ELR (cell line): ENCODE results near the gene MAMDC4.
"Not testable (repeated sequence)": the region's sequence is repeated elsewhere in the genome, so short reads cannot be mapped to it uniquely, and the experiment has no call there.

Experiments used
- DNase-seq: peaks from one replicate; pipeline ENCODE4 v3.0.0-alpha.2; 2015; ENCODE audit warnings: low read depth

MAMDC4 gene

DNA sequence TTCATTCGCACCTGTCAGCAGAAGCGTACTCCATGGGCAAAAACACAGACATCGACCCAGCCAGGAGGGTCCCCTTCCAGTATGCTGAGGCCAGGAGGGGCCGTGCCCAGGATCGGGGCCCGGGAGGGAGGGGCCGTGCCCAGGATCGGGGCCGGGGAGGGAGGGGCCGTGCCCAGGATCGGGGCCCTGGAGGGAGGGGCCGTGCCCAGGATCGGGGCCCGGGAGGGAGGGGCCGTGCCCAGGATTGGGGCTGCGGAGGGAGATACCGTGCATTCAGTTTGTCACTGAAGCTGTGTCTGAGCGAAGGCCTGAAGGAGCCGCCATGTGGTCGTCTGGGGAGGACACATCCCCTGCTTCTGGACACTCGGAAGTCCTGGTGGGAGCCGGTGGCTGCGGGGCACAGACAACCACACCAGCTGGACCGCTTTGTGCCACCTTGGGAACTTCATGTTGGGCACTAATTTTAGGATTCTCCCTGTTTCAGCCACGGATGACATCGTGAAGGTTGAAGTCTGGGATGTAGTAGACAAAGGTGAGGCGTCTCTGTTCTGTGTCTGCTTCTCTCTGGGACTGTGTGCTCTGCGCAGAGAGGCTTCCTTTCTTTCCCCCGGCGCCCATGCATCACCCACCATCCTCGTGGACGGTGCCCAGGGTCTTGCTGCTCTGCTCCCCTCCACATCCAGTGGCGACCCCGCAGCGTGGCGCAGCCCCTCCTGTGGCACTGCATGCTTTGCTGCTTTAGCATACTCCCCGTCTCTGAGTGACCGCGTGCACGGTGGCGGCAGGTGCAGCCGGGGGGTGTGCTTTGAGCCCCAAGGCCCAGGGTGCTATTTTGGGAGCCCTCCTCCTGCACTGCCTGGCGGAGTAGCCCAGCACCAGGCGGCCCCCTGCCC, 26.6 kb upstream of the MAMDC4 start:
- DNase-seq = no peak

DNA sequence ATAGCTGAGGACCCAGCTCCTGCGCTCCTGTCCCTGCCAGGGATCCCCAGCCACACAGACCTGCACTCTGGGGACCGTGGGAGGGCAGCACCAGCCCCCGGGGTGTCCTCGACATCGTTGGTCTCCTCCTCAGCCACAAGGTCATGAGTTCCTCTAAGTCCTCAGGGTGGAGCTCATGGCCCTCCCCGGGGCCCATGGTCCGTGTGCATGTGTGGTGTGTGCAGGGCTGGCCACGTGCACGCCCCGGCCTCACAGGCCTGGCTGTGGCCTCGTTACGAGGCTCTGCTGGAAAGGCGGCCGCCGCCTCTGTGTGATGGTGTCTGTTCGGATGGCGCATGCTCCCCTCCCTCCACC, 26.0 kb upstream of the MAMDC4 start:
- no peak for DNase-seq

DNA sequence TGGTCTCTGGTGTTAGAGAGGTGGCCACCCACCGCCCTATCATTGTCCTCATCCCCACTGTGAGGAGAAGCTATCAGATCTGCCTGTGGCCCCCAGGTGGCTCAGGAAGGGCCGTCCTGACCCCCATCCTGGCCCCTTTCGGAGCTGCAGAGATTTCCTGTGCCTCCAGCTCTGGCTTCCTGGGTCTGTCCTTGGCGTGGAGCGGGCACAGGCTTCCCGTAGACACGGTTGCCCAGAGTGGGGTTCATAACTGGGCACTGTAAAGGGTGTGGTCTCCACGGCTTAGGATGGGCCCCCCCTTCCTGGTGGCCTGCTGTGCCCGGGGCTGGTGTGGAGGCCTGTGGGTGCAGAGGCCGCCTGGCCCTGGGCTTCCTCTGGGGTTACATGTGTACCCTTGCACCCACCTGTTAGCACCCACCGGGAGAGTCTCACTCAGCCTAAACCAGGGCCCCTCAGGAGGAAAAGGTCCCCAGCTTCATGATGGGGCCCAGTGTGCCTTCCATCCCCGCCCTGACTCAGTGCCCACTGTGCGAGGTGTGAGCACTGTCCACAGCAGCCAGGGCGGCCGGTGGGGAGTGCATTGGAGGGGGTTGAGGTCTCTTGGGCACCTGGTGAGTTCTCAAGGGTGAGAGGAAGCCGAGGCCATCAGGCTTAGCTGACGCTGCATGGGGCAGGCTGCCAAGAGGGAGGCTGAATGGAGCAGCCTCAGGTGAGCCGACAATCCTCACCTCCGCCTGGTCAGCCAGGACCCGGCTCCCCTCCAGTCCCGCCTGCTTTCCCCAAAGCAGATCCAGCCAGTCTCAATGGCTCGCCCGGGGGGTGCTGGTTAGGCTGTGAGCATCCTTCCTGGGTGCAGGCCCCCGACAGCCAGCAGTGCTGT, 25.2 kb upstream of the MAMDC4 start:
- DNase-seq = no peak

DNA sequence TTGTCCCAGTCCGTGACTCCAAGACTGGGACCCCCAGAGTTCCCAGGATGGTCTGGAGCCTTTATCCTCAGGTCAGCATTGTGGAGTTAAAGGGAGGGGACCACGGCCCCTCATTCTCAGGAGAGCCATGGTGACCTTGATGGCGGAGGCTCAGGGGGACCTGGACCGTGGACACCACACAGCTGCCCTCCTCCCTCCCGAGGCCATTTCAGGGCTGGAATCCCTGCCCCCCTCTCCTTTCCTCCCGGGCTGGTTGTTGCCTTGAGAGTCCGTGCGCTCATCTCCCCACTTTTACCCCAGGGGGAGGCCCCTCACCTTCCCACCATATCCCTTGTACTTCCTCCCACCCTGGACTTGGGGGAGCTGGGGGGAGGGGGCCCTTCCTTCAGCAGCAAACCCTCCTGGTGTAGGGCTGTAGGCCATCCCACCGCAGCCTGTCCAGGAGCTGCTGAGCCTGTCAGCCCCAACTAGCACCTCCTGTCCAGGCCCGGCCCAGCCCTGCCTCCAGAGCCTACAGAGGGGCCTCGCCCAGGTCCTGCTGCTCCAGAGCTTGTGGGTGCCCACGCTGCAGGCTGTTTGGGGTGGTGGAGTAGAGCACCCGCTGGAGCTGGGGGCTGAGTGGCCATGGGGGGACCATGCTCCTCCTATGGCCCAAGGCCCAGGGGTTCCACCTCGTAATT, 24.2 kb upstream of the MAMDC4 start:
- no peak for DNase-seq

DNA sequence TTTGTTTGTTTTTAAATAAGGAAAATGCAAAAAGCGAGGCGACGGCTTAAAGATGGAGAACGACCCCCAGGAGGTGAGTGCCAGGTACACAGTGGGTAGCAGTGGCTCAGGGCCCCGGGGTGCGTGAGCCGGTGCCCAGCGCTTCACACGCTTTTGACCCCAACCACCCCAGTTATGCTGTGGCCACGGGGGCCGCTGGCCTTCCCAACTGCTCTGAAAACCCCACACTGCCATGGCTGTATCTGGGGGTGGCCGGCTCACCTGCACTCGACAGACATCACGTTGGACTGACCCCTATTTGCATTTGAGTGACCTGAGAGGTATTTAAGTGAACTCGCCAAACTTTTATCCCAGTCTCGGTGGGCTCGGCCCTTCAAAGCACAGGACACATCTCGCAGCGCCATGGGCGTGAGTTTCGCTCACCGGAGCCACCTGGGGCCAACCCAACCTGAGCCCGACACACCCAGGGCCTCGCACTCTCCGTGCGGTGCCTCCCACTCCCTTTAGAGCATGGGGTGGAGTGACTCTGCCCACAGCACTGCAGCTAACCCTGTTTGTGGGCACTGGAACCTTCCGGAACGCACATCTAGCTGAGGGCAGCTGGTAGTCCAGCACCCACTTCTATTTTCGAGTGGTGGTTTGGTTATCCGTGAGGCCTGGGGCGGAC, 23.5 kb upstream of the MAMDC4 start:
- DNase-seq = no peak

DNA sequence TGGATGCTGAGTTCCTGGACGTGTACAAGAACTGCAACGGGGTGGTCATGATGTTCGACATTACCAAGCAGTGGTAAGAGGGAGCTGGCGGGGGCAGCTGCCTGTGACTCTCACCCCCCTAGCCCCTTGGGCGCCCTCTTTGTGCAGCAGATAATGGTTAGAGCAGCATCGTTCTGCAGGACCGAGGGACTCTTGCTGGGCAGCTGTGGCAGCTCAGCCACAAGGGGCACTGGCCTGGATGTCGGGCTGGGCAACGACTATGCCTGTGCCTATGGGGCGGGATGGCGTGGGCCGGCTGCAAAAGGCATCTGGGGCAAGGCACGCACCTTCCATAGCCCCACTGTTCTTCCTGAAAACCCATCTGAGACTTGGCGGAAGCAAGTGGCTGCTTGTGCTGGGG, 22.7 kb upstream of the MAMDC4 start:
- DNase-seq = no peak

DNA sequence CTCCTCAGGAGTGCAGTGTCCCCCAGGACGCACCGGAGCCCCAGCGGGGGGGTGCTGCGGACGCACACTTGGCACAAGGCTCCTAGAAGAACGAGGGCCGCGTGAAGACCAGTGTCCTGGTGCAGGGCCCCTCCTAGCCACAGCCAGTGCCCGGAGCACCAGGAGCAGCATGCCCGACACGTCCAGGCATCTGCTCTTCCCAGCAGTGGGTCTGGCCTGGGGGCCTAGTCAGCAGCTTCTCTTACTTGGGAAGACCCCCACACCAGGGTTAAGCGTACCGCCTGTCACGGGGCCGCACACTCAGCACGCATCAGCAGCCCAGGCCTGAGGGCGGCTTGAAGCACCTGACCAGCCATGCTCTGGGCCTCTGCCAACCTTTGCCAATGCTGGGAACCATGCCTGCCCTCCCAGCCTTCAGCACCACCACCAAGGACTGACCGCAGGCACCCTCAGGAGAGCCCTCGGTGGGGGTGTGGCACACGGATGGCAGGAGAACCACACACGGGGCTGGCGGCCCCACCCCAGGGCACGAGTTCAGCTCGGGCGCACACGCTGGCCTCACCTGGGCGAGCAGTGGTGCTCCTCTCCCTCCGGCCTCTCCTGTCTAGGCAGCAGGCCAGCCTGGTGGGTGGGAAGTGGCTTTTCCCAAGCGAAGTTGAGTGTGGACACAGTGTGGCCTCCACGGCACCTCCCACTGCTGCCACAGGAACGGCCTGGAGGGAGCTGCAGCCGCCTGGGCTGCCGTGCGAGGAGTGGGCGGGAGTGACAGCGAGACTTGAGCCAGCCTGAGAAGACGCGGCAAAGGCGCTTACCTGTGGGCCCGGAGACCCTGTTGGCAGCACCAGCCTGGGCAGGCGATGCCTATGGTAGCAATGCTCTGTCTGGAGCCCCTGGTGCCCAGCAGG, 21.9 kb upstream of the MAMDC4 start:
- no peak for DNase-seq

DNA sequence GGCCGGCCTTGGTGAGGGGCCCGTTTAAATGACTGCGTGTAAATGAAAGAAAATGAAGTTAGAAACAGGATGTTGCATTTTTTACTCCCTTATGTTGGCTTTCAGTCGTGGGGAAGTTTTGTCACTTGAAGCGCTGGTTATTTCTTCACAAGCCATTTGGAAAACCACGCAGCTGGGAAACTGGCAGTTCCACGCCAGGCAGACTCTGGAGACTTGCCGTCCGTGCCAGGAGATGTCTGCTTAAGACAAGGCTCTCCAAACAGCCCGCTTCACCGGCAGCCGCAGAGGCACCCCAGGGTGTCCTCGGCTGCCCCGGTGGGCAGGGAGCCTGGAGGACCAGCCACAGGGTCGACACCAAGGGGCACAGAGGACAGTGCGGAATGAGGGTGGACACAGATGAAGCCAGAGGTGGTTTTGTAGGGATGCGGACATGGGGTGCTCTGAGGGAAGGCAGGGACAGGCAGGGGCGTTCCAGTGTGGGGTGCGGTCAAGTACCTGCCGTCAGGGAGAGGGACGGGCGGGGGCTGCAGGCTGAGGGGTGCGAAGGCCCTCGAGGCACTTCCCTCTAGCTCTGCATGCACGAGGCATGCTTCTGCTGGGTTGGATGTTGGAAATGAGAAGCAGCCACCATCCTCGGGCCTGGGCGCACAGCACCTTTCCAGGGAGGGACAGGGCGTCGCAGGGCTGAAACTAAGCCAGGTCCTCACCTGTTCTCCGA, 21.0 kb upstream of the MAMDC4 start:
- no peak for DNase-seq

DNA sequence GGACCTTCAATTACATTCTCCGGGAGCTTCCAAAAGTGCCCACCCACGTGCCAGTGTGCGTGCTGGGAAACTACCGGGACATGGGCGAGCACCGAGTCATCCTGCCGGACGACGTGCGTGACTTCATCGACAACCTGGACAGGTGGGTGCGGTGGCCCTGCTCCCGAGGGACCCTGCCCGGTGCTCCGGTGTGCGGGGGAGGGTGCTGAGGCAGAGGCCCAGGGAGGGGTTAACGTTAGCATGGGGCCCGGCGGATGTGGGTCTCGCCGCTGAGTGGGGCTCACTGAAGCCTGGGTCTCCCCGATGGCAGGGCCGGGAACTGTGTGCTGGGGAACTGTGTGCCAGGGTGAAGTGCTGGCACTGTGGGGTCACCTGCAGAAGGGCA, 20.4 kb upstream of the MAMDC4 start:
- no peak for DNase-seq

DNA sequence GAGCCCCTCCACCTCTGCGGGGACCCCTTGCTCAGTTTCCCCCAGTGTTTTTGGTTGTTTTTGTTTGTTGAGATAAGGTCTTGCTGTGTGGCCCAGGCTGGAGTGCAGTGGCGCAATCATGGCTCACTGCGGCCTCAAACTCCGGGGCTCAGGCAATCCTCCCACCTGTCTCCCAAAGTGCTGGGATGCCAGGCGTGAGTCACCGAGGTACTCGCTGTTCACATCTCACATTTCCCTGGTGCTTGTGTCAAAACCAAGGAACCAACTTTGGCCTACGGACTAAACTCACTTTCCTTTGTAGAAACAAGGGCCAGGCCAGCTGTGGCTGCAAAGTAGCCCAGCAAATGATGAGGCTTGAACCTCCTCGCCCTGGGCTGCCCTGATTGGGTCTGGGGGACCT, 19.6 kb upstream of the MAMDC4 start:
- no peak for DNase-seq

DNA sequence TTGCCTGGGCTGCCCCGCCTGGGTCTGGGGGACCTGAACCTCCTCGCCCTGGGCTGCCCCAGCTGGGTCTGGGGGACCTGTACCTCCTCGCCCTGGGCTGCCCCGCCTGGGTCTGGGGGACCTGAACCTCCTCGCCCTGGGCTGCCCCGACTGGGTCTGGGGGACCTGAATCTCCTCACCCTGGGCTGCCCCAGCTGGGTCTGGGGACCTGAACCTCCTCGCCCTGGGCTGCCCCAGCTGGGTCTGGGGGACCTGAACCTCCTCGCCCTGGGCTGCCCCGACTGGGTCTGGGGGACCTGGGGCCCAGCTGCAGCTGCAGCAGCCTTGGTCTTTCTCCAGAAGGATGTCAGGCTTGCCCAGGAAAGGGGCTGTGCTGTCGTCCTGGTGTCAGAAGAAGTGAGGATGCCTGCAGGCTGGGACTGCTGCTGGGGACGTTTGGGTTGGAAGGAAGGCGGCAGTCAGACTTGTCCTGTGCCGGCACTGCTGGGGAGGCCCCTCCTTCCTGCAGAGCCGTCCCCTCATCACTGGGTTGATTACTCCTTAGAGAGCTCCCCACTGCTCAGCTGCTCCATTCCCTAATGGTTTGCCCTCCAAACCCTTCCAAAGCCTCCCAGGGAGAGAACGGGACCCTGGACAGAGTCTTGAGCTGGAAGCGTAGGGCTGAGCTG, 18.6 kb upstream of the MAMDC4 start:
- not testable (repeated sequence) for DNase-seq

DNA sequence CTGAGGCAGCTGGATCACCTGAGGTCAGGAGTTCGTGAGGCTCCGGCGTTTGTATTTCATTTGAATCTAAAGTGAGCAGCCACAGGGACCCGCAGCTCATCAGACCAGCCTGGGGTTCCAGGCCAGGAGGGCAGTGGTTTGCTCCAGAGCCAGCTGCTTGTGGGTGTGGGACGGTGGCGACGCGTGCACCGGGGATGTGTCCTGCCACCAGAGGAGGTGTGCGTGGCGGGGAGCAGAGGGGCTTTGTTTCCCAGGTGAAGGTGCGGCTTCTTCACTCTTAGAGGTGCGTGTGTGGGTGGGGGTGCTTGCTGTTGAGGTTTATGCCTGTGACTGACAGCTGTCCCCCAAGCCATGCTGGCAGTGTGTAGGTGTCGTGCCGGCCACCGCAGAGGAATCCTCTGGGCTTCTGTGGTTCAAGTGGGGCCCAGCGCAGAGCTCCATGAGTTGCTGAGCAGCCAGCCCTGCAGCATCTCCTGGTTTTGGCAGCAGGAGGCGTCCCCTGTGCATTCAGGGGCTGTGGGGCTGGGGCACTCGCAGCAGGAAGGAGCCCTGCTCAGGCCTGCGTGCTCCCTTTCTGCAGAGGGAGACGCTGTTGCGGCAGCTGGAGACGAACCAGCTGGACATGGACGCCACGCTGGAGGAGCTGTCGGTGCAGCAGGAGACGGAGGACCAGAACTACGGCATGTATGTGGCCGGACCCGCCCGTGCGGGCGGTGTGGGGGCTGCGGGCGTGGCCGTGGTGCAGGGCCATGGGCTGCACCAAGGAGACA, 16.8 kb upstream of the MAMDC4 start:
- DNase-seq = no peak

DNA sequence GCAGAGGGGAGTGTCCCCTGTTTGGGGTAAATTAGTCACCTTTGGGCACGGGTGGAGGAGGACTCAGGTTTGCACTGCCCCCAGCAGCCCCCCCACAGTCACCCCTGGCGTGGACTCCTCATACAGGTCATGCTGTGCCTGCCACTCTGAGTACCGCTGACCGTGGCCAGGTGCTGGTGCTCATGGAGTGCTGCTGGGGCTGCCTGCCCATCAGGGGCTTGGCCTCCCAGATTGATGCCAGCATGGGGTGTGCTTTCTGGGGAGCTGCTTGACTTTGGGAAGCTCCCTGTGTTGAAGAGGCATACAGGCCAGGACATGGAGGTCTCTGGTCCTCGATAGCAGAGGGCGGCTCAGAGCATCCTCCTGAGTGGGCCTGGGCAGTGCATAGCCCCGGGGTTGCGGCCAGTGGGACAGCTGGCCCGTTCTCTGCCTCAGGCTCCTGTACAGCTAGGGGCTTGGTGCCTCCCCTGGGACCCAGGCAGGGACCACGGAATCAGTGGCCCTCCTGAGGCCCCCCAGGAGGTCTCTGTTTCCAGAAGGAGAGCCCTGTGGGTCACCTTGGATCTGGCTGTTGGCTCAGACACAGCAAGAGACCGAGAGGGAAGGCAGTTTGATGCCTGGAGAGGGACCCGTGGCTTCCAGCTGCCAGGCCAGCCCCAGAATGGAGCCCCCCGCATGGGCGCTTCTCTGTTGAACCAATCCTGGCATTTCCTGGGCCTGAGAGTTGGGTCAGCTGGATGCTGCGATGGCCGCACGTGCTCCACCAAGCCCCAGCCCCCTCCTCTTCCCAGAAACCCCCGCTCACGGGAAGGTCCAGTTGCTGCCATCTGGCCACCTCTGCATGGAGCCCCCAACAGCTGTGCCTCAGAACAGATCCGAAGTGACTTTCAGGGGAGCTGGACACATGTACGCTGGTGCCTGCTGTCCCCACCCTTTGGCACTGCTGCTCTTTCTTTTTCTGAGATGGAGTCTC, 15.9 kb upstream of the MAMDC4 start:
- DNase-seq = no peak

DNA sequence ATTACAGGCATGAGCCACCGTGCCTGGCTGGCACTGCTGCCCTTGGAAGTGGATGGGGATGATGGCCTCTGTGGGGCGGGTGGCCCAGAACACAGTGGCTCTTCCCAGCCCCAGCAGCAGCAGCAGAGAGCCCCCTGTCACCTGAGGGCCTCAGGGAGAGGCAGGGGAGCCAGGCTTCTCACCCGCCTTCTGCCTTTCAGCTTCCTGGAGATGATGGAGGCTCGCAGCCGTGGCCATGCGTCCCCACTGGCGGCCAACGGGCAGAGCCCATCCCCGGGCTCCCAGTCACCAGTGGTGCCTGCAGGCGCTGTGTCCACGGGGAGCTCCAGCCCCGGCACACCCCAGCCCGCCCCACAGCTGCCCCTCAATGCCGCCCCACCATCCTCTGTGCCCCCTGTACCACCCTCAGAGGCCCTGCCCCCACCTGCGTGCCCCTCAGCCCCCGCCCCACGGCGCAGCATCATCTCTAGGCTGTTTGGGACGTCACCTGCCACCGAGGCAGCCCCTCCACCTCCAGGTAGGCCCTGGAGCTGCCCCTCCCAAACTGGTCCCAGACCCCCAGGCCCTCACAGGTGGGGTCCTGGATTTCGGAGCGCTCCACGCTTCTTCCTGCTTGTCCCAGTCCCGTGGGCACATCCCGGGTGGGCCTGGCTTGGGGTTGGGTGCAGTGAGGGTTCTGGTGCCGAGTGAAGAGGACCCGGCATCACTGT, 14.8 kb upstream of the MAMDC4 start:
- no peak for DNase-seq

DNA sequence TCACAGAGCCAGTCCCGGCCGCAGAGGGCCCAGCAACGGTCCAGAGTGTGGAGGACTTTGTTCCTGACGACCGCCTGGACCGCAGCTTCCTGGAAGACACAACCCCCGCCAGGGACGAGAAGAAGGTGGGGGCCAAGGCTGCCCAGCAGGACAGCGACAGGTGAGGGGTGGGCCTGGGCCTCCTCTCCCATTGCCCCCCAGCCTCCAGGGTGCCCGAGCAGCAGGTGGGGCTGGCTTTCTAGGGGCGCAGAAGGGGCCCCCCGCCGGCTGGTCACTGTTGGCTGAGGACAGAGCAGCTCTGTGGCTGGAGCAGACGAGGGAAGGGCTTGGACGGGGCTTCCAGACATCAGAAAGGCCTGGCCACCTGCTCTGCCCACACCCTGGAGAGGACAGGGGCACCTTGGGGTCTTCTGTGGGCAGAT, 14.3 kb upstream of the MAMDC4 start:
- not testable (repeated sequence) for DNase-seq

DNA sequence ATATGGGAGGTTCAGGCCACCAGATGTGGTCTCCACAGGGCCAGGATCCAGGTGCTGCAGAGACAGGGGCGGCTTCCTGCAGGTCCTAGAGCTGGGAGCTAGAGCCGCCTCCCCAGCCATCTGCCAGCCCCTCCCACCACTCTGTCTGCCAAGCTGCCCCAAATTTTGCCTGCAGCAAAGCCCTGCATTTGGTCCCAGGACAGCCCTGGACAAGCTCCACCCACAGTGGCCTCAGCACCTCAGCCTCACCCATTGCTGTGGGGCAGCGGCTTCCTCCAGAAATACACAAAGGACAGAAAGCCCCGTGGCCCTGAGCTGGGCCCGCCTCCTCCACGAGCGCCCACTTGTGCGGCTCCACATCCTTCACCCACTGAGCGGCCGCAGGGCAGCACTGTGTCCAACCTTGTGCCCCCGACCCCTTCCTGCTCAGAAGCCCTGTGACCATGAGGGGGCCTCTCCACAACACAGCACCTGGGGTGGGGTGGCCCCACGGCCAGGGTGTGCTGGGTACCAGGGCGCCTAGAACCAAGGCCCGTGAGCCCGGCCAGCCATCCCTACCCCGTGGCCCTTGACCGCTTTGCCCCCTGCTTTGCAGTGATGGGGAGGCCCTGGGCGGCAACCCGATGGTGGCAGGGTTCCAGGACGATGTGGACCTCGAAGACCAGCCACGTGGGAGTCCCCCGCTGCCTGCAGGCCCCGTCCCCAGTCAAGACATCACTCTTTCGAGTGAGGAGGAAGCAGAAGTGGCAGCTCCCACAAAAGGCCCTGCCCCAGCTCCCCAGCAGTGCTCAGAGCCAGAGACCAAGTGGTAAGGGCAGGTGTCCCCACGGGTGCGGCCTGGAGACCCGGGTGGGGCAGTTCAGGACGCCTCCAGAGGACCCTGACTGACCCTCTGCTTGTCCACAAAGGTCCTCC, 13.6 kb upstream of the MAMDC4 start:
- DNase-seq = no peak
